Activated CD4-positive, alpha-beta T cell treated with anti-CD3 and anti-CD28 coated beads, Interleukin-2, amount 50 U/mL, for 48 hours (primary cell): ENCODE measurements around the gene ZBTB20.

ENCODE experiments used
- DNase-seq, 2 experiments: peaks; one replicate each; pipeline ENCODE4 v3.0.0-alpha.2; 2020

ZBTB20 gene

GRCh38 chr3:114418724-114419543 is 728.2 kb downstream of the ZBTB20 start:
- no peak for DNase-seq

- DNase-seq, result no peak
These were observed 729.0 kb downstream of the ZBTB20 start for GRCh38 chr3:114418107-114418506.

GRCh38 chr3:114417675-114418074 is 729.4 kb downstream of the ZBTB20 start:
- DNase-seq, result no peak

GRCh38 chr3:114417265-114417664 is 729.8 kb downstream of the ZBTB20 start:
- DNase-seq, result no peak

- peak; percentile 15 to 29 for DNase-seq
These were observed 735.0 kb downstream of the ZBTB20 start for GRCh38 chr3:114411811-114412803.

- DNase-seq, result no peak
These were observed 735.9 kb downstream of the ZBTB20 start for GRCh38 chr3:114411190-114411668.

GRCh38 chr3:114408736-114409670 is 738.1 kb downstream of the ZBTB20 start:
- DNase-seq, result no peak

- no peak for DNase-seq
These were observed 740.2 kb downstream of the ZBTB20 start for GRCh38 chr3:114406922-114407321.

- no peak for DNase-seq
These were observed 740.8 kb downstream of the ZBTB20 start for GRCh38 chr3:114406286-114406685.

GRCh38 chr3:114405202-114405990 is 741.7 kb downstream of the ZBTB20 start:
- DNase-seq, result no peak

GRCh38 chr3:114404590-114404989 is 742.5 kb downstream of the ZBTB20 start:
- no peak for DNase-seq

GRCh38 chr3:114402838-114403237 is 744.2 kb downstream of the ZBTB20 start:
- DNase-seq, result no peak

- DNase-seq, result no peak
These were observed 745.7 kb downstream of the ZBTB20 start for GRCh38 chr3:114401346-114401745.

- no peak for DNase-seq
These were observed 746.7 kb downstream of the ZBTB20 start for GRCh38 chr3:114400371-114400770.

- DNase-seq, result no peak
These were observed 752.5 kb downstream of the ZBTB20 start for GRCh38 chr3:114394551-114394950.

GRCh38 chr3:114393367-114394072 is 753.6 kb downstream of the ZBTB20 start:
- no peak for DNase-seq

GRCh38 chr3:114392831-114393230 is 754.3 kb downstream of the ZBTB20 start:
- DNase-seq, result no peak

GRCh38 chr3:114389156-114389555 is 757.9 kb downstream of the ZBTB20 start:
- DNase-seq, result no peak

- DNase-seq, result no peak
These were observed 762.6 kb downstream of the ZBTB20 start for GRCh38 chr3:114384558-114384903.

- DNase-seq, result peak; percentile 76 to 82
These were observed 763.1 kb downstream of the ZBTB20 start for GRCh38 chr3:114383875-114384557.
